ENCODE data around the gene PTRHD1.

PTRHD1 gene, protein sequence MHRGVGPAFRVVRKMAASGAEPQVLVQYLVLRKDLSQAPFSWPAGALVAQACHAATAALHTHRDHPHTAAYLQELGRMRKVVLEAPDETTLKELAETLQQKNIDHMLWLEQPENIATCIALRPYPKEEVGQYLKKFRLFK

DNA sequence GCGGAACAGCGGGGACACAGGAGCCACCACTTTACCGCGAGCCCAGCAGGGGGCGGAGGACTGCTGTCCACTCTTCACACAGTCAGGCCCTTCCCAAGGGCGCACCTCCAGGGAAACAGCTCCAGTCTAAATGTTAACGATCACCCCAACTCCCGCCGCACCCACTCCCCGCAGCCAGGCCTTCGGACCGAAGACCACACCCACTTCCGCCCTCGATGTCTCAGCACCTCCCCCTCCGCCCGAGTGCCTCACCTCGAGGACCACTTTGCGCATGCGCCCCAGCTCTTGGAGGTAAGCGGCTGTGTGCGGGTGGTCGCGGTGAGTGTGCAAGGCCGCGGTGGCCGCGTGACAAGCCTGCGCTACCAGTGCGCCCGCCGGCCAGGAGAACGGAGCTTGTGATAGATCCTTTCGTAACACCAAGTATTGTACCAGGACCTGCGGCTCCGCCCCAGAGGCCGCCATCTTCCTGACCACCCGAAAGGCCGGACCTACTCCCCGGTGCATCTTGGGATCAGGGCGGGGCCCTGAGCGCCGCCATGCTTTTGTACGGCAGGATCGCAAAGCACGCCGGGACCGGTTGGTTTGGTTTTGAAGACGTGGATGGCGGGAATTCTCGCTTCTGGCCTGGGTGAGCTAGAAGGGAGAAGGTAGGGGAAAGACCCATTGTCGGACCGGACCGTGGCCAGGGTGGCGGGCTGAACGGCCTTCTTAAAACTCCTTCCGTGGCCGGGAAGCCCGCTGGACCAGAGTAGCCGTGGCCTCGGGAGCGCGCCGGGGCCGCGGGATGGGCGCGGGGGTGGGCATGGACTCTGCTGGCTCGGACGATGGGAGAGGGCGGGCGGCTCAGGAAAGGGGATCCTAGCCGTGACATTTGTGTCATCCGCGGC lies at the start of gene PTRHD1, which contains the start of gene CENPO:
Gene PTRHD1, minus strand, starts transcription at position 518 of the 887 bp plus-strand sequence. Its CDS starts 14 bp downstream, at position 504.
Gene CENPO, plus strand, starts transcription at position 552 of the 887 bp plus-strand sequence. CDS start 495 bp downstream, outside the sequence.
- DNase-seq (ENCODE audit: low read depth) = peak; percentile 98

DNA sequence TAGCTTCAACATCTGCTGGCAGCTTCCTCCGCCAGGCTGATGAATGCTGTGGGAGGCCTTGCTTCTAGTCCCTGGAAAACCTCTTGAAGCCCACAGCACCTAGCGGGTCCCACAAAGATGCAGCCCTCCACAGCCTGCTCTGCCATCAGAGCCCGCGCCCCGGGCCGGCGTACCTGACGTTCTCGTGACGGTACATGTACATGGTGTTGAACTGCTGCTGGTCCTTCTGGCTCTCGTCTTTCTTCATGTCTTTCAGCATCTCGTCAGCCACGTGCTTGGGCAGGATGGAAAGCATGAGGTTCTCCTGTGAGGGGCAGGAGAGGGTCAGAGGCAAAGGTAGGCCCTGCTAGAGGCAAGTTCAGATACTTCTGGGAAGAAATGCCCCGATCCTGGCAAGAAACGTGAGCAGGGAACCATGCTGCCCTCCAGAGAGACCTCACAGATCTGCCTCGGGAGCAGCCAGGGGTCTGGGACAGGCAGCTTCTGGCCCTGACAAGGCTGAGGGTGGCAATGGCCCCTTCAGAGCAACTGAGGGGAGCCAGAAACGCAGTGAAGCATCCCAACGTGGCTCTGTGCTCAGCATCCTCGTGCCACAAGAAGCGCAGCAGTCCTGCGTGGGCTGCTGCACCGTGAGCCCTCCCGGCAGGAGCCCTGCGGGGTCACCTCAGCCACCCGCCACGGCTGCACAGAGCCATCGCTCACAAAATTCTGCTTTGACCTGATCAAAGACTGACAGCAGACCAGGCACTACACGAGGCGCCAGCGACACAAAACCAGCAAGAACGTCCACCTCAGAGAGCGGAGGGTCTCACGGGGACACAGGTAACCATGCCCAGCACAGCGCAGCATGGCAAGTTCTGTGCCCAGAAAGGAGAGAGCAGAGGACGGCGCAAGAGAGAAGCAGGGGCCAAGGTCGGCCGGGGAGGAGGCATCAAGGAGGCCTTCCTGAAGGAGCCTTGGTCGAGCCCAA lies 49.2 kb upstream of the PTRHD1 start:
- no peak for DNase-seq (ENCODE audit: low read depth)

DNA sequence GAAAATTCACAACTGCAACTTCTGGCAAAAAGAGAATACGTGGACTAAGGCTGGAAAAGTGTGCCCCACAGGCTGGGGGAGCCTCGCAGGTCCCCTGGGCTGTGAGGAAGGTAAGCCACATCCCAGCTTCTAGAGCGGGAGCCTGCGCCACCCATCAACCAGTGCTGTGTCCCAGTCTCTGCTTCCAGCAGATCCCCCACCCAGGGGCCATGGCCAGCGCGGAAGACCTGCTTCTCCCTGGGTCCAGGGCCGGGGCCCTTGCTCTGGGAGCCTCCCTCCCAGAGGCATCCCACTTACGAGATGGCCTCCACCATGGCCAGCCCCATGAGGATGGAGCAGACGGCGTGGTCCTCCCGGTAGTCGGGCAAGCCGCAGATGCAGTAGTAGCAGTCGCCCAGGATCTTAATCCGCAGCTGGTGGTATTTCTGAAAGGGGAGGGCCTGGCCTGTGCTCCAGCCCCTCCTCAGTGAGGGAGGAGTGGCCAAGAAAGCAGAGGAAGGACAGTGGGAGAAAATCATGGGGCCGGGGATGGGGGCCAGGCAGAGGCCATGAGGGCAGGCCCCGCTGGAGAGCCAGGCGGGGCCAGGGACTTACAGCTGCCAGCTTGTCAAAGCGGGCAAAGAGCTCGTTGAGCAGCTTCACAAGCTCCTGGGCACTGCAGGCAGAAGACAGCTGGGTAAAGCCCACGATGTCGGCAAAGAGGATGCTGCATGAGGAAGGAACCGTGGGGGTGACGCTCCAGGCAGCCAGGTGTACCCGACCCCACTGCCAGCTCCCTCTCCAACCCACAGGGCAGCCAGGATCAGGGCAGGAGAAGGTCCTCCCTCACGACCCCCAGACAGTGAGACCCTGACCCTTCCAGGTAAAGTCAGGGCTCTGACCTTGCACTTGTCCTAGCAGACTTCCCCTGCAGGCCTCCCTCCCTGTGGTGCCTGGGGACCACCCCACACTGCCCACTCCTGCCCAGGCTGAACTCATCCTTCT lies 48.1 kb upstream of the PTRHD1 start:
- no peak for DNase-seq (ENCODE audit: low read depth)

DNA sequence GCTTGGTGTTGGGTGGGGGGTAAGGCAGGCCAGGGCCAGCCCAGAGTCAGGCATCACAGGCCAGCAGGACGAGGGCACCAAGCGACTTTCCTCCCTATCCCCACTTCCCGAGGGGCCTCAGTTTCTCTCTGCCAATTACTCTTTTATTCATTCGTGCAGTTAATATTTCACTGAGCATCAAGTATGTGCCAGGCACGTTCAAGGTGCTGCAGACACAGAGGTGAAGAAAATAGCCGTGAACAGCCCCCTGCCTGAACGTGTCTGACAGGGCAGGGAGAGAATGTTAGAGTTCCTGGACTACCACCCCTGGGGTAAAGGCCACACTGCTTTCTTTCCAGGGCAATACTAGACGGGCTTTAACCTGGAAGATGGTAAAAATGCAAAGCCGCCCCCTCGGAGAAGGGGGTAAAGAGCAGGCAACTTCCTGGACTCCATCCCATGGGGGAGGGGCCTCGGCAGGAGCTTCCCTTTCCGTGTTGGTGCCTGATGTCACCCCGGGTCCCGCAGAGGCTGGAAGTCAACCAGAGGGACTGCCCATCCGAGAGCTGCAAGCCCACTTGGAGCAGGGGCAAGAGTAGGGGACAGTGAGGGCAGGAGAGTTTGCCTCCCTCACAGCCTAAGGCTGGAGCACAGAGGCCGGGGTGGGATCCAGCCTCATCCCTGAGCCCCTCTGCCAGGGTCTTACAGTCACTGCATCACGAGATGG lies 47.1 kb upstream of the PTRHD1 start:
- no peak for DNase-seq (ENCODE audit: low read depth)

DNA sequence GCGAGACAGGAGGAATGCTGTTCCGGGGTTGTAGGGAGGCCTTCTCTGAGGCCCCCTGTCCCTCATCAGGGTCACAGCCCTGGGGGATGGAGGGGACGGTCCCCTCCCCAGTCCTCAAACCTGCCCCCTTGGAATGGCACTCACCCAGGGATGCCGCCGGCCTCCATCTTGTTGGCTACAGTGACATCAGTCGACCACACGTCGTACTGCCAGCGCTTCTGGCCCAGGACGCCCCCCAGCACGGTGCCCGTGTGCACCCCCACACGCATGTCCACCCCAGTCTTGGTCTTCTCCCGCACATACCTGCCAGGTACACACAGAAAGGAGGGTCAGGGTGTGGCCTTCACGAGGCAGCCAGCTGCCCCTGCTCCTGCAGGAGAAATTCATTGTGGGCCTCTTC lies 46.5 kb upstream of the PTRHD1 start:
- DNase-seq (ENCODE audit: low read depth) = no peak

DNA sequence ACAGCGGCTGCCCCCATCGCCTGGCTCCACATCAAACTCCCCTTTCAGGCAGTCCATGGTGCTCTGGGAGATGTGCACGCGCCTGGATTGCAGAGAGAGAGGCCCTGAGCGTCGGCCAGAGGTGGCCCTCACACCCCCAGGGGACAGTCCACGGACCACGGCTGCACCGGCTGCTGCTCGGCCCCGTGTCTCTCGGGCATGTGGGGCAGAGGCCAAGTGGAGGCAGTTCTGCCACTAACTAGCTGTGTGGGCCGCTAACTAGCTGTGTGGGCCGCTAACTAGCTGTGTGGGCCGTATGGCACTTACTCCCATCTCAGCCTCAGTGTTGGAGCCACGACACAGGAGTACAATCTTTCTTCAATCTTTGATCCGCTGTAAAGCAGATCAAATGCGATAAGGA lies 45.4 kb upstream of the PTRHD1 start:
- no peak for DNase-seq (ENCODE audit: low read depth)

DNA sequence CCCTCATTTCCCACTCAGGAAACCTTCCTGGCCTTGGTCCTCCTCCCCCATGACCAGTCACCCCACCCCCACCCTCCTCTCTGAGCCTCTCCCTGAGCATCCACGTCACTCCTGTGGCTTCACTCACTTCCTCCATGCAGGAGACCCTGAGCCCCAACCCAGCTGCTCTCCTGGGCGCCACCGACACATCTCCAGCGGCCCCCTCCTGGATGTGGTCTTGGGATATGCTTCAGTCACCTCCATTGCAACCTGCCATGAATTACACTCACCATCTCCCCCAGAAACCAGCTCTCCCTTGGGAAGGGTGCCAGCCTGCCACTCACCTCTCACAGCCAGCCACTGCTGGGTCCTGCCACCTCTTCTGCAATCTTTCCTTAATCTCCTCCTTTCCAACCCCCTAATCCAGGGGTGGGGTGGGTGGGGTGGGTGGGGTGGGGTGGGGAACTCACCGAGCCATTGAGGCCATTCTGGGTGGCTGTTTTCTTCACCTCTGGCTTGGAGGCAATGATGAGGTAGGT lies 44.9 kb upstream of the PTRHD1 start:
- no peak for DNase-seq (ENCODE audit: low read depth)

DNA sequence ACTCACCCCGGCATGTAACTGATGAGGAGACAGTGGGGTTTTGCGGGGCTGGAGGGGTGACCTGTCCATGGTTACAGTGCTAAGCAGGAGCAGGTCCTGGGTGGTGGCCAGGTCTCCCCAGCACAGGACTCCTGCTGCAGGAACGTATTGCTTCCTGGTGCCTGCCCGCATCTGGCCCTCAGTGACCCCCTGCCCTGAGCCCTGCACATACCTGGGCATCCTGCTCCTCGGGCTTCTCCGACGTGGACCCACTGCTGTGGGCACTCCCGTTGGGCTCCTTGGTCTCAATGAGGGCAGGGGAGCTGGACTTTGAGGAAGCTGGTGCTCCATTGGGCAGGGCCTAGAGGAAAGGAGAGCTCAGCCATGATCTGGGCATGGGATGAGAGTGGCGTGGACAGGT lies 43.5 kb upstream of the PTRHD1 start:
- DNase-seq (ENCODE audit: low read depth) = no peak

DNA sequence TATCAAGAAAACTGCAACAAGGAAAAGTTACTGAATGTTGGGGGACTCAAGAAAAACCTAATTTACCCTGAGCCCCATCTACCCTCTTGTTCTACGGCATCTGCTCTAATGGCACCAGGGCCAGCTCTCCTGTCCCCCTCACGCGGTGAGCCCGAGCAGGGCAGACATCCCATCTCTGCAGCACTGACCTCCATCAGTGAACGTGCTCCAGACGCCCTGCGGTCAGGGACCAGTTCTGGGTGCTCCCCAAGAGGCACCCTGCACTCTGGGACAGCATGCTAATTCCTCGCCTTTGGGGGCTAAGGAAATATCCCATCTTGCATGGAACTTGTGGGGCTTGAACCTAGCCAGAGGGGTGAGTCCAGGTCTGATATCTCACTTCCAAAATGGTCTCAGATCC lies 43.0 kb upstream of the PTRHD1 start:
- DNase-seq (ENCODE audit: low read depth) = no peak

DNA sequence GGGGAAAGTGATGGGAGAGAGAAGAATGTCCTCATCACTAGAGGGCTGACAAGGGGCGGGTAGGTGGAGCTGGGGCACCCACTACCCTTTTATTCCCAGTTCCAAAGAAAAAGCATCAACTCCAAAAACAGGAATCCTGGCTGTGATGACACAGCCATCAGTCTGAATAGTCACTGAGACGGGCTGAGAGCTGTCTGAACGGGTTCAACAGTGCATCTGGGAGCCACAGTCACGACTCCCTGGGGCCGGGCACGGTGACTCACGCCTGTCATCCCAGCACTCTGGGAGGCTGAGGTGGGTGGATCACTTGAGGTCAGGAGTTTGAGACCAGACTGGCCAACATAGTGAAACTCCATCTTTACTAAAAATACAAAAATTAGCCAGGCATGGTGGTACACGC lies 42.2 kb upstream of the PTRHD1 start:
- peak; percentile 88 for DNase-seq (ENCODE audit: low read depth)

DNA sequence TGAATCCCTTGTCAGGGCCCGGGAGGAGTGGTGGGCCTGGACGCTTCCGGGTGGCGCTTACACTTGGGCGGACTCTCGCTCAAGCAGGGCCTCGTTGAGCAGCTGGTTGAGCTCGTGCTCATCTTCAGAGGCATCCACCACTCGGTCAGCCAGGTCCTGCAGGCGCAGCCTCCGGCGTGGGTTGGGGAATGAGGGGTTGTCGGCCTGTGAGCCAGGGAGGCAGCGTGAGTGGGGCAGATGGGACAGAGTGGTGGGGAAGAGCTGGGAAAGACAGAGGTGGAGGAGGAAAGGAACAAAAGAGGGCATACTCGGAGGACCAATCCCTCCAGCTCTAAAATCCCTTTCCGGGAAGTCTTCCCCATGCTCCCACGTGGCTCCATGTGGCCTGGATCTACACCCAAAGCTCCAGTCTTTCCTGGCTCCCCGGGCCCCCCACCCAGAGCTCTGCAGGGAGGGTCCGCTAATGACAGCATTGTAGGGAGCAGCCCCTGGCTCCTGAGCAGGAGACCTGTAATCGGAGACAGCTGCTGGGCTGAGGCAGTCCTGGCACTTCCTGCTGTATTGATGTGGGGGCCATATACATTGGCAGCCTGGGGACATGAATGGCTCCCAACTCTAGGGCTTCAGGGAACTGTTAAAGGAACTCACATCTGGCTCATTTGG lies 41.7 kb upstream of the PTRHD1 start:
- DNase-seq (ENCODE audit: low read depth) = no peak

DNA sequence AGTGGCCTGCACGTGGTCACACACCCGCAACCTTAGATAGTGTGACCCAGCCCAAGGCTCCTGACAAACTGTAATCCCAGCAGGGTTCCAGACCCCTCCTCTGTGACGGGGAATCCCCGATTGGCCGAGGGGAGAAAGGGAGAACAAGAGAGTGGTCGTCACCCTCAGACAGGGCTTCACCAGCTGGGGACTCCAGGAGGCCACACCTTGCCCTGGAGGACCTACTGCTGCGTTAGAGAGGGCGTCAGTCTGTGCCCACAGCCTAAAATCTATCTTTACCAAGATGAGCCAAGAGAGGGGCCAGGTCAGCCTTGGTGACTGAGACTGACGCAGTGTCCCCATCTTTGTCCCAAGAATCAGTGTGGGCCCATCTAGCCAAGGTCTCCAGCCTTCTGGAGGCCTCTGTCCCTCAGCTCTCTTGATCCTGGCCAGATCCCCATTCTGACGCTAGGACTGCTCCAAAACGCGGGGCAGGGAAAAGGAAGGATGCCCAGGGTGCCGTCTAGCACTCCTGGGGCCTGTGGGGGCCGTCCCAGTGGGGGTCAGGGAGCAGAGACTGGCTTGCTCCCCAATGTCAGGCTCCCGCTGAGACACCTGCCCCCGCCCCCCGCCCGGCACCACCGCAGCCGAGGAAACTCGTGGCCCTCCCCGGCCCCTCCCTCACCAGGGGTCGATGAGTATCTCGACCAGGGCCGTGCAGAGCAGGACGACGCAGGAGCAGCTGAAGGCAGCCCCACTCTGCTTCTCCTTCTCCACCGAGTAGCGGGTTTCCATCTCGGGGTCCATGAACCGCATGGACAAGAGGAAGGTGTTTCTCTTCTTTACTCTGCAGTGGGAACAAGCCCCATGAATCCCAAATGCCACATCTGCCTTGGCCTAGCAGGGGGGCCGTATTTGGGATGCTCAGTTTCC lies 40.9 kb upstream of the PTRHD1 start:
- DNase-seq (ENCODE audit: low read depth) = no peak

DNA sequence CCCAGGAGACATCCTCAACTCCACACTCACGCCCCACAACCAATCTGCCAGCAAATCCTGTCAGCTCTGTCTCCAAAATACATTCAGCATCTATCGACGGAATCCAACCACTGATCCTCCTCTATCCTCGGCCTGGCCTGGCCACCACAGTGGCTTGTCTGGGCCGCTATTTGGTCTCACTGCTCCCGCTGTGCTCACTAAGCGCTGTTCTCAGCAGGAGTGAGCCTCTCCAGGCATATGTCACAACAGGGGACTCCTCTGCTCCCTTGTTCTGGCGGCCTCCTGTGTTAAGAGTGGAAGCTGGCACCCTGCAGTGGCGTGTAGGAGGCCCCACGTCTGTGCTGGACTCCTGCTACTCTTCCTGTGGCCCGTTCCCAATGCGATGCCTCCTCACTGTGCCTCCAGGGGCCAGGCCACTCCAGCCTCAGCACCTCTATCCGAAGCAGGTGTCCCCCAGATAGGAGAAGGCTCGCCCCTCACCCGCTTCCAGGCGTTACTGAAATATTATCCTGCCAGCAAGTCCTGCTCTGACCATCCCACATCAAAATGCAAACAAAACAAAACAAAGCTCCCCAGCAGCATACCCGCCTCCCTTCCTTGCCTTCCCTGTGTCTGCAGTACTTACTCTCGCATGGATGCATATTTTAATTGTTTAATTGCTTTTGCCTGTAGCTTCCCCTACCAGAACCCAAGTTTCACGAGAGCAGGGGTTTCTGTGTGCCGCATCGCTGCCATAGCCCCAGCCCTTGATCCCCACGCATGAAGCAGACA lies 39.9 kb upstream of the PTRHD1 start:
- DNase-seq (ENCODE audit: low read depth) = no peak

DNA sequence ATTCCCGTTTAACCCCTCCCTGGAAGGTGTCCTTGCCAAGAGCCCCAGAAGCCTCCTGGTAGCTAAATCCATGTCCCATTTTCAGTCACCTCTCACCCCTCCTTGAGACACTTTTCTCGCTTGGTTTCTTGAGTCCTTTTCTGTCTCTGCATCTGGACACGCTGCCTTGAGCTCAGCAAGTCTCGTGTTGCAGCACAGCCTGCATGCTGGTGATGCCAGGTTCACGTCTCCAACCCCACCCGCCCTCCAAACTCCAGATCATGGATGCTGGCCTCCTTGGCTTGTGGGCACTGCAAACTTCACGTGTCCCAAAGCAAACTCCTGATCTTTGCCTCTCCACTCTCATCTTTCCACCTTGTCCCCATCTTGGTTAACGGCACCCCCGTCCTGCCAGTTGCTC lies 39.3 kb upstream of the PTRHD1 start:
- DNase-seq (ENCODE audit: low read depth) = no peak

DNA sequence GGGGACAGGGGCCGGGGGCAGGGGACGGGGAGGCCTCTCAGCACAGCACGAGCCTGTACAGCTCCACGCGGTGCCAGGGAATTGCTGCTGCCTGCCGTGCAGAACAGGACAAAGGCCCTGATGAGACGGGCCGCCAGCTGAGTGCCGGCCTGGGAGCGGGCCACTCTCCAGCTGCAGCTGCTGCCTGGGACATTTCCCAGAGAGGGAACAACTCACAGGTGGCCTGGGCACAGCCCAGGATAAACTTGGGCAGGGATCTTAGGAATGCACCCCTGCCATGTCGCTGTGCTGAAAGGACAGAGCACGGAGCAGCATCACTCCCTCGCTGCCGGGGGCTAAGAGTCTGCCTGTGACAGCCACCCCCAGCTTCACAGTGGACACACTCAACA lies 38.9 kb upstream of the PTRHD1 start:
- DNase-seq (ENCODE audit: low read depth) = no peak

DNA sequence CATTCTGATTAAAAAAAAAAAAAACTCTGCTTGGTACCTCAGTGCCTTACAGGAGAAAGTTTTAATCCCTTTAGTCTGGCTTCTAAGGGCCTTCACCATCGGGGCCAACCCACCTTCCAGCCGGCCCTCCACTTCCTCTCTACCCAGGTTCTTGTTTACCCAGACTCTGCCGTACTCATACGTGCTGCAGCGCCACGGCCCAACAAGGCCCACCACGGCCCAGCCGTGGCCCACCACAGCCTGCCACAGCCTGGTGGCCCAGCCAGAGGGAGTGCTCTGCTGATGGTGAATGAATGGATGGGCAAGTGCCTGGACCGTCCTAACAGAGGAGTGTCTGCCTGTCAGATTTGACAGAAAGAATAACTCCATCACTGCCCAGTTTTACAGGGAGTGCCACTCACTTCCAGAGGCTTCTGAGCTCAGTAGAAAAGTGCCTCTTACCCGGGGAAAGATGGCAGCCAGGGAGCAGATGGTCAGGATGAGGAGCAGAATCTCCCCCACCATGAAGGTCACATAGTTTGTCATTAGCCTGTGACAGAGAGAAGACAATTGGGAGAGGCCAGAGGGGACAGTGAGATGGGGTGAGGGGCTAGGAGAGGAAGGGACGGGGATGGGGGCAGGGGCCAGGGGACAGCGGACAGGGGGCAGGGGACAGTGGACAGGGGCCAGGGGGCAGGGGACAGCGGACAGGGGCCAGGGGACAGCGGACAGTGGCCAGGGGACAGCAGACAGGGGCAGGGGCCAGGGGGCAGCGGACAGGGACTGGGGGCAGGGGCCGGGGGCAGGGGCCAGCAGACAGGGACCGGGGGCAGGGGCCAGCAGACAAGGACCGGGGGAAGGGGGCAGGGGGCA lies 38.3 kb upstream of the PTRHD1 start:
- DNase-seq (ENCODE audit: low read depth) = no peak

DNA sequence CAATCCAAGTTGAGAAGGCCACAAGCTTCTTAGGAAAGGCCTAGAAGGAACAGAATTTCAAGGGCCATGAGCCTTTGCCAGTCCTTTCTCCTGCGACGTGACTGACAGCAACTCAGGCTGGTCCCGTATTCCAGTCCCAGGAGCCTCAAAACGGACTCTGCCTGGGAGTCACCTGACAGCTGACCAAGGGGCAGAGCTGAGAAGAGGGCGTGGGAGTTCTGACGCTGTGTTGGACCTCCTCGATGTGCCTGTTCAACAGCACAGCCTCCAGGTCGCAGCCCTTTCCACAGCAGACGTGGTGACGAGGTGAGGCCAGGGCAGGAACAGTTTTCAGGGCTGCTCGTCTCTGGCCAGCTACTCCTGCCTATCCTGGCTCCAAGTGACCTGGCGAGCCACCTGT lies 37.6 kb upstream of the PTRHD1 start:
- DNase-seq (ENCODE audit: low read depth) = no peak
